Activated CD8-positive, alpha-beta memory T cell treated with anti-CD3 and anti-CD28 coated beads, Interleukin-2, amount 10 ng/mL, durations not matched to agents 7 days and 5 days (primary cell): ENCODE measurements around the gene GLI3. TPM values are rescaled to one million over a fixed set of nuclear protein-coding genes. Genes with fewer than 3 reads are reported as not detected.
A peak's percentile ranks its signal among the peaks of the same experiment; 100 is the strongest.

Experiments used
- ATAC-seq: fragments of 150-1000 bp; cut with Tn5 transposase; one replicate; pipeline ENCODE4 v1.10.0; 2021; ENCODE audit warnings: moderate library complexity
- CTCF ChIA-PET: fragments of 350-600 bp; sonication (Branson Sonifier 250); formaldehyde crosslinking; loops from one replicate; lab custom pipeline; 2021; ENCODE audit warnings: antibody characterized with exemption; lab: Charles Lee
- DNase-seq: peaks from one replicate; pipeline ENCODE4 v3.0.0-alpha.2; 2020
- H3K27ac Mint-ChIP-seq: one replicate; pipeline ENCODE4 v1.8.0; 2021; ENCODE audit warnings: mild to moderate bottlenecking, mixed read lengths
- H3K27me3 Mint-ChIP-seq: one replicate; pipeline ENCODE4 v1.8.0; 2021; ENCODE audit warnings: mixed read lengths
- H3K36me3 Mint-ChIP-seq: one replicate; pipeline ENCODE4 v1.8.0; 2021; ENCODE audit warnings: mild to moderate bottlenecking, mixed read lengths
- H3K4me1 Mint-ChIP-seq: one replicate; pipeline ENCODE4 v1.8.0; 2021; ENCODE audit warnings: mixed read lengths
- H3K4me3 Mint-ChIP-seq: one replicate; pipeline ENCODE4 v1.8.0; 2021; ENCODE audit warnings: mild to moderate bottlenecking, moderate library complexity, mixed read lengths
- H3K9me3 Mint-ChIP-seq: one replicate; pipeline ENCODE4 v1.8.0; 2022; ENCODE audit warnings: low read depth, mixed read lengths
- total RNA-seq, 2 experiments: library from RNA; stranded (reverse); gene quantifications; one replicate each; pipeline ENCODE4 v1.2.3, GENCODE V29; 2021

The GLI3 gene
- total RNA-seq, 2 experiments from 2014 or later: 0.15 to 0.26 TPM

DNA sequence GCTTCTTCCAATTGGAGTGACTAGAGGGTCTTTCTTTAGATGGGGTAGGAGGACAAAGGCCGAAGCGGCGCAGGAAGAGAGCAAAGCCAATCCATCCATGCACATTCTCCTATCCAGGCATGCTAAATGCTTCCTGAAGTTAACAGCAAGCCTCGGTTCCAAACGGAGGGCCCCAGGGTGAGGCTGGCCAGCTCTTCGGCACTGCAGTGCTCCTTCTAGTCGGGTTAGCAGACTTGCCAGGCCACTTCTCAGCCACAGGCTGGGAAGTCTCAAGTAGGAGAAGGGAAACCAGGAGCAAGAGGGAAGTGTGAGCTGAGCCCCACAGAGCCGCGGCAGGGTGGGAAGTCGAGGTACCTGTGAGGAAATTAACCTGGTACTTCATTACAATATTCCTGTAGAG, 280.3 kb downstream of the GLI3 start:
- no peaks in the 10 kb centered on the region for H3K36me3 Mint-ChIP-seq
- CTCF ChIA-PET: no interaction called here
- H3K4me3 Mint-ChIP-seq: no peak overlapping the region
- ATAC-seq: no peak
- DNase-seq: no peak
- H3K27me3 Mint-ChIP-seq: peaks cover 30% of the 10 kb centered on the region
- no peaks in the 10 kb centered on the region for H3K4me1 Mint-ChIP-seq
- no peaks in the 10 kb centered on the region for H3K9me3 Mint-ChIP-seq
- no peak overlapping the region for H3K27ac Mint-ChIP-seq

DNA sequence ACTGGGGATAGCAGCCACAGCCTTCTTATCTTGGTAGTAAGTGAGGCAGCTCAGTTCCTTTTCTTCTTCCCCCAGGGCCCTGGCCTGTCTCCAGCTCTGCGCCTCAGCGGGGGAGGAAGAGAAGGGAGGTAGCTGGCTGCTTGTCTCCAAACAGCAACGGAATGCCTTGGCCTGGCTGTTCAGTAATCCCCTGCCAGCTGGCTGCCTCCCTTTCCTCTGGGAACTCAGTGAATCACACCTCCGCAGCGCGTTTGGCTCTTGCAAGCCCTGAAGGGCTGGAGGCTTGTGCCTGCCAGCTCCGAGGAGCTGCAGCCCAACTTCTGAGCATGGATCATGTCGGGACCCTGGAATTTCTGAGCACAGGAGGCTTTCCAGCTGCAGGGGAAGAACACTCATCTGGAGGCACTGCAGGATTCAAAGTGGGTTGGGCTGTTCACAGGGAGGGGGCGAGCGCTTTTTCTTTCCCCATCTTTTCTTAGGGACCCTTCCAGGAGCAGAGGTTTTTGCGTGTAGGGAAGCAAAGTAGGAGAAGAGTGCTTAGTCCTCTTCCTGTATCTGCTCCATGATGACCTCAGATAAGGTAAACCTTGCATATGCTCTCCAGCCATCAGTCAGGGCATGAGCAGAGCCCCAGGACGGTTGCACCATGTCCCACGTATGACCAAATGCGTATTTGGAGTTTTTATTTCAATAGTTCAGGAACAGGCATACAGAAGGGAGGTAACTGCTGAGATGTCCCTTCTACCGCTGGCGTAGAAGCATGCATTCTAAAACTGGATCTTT, 280.9 kb downstream of the GLI3 start:
- H3K27ac Mint-ChIP-seq: no peak overlapping the region
- CTCF ChIA-PET: interaction anchor here (1.2 to 1.9 kb wide), 2 partner anchors 14 to 15 kb away, joined by 3 to 5 read pairs; no protein-coding TSS in a partner anchor
- H3K9me3 Mint-ChIP-seq: no peaks in the 10 kb centered on the region
- ATAC-seq: no peak
- no peaks in the 10 kb centered on the region for H3K36me3 Mint-ChIP-seq
- no peak overlapping the region for H3K4me3 Mint-ChIP-seq
- H3K27me3 Mint-ChIP-seq: peaks cover 30% of the 10 kb centered on the region
- H3K4me1 Mint-ChIP-seq: no peaks in the 10 kb centered on the region
- DNase-seq: no peak

DNA sequence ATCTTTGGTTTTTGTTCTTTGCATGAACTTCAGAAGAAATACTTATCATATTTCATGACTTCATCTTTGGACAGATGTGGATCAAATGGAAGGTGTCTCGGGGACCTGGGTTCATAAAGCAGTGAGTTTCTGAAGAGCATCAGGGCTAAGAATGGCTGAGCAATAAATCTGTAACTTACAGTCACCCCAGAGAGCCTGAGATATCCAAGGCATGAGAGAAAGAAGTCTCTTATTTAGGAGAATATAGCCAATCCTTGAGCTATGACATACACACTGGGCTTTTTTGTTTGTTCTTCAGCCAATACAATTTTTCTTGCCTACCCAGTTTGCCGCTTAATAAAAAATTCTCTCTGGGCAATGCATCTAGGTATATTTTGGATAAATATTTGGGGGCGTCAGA, 281.6 kb downstream of the GLI3 start:
- Mint-ChIP-seq H3K9me3 (no peaks in the 10 kb centered on the region), H3K27me3 (peaks cover 30% of the 10 kb centered on the region), H3K4me1 (no peaks in the 10 kb centered on the region), H3K36me3 (no peaks in the 10 kb centered on the region), H3K27ac (no peak overlapping the region), H3K4me3 (no peak overlapping the region)
- CTCF ChIA-PET: interaction anchor here (1.2 to 1.9 kb wide), 2 partner anchors 13 to 15 kb away, joined by 3 to 5 read pairs; no protein-coding TSS in a partner anchor
- DNase-seq (no peak), ATAC-seq (no peak)

DNA sequence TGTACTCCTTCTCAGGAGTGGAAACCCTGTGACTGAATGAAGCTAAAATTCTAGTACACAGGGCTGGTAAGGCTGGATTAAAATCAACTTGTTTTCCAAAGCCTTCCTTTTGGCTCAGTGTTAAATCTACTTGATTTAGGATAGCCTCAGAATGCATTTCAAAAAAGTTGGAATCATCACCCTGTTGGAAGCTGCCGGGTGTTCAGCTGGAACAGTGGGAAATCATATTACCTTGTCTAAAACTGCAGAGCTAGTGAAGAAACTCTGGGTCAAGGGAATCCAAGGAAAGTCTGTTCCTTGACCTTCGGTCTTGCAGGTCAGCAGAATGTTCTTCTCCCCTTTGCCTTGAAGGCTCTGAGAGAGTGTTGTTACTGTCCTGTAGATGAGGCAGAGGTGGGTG, 282.0 kb downstream of the GLI3 start:
- ATAC-seq (no peak), DNase-seq (no peak)
- Mint-ChIP-seq H3K27me3 (peaks cover 33% of the 10 kb centered on the region), H3K4me3 (no peak overlapping the region), H3K27ac (no peak overlapping the region), H3K36me3 (no peaks in the 10 kb centered on the region), H3K9me3 (no peaks in the 10 kb centered on the region), H3K4me1 (no peaks in the 10 kb centered on the region)
- CTCF ChIA-PET: interaction anchor here (1.2 to 1.9 kb wide), 2 partner anchors 13 to 14 kb away, joined by 3 to 5 read pairs; no protein-coding TSS in a partner anchor

DNA sequence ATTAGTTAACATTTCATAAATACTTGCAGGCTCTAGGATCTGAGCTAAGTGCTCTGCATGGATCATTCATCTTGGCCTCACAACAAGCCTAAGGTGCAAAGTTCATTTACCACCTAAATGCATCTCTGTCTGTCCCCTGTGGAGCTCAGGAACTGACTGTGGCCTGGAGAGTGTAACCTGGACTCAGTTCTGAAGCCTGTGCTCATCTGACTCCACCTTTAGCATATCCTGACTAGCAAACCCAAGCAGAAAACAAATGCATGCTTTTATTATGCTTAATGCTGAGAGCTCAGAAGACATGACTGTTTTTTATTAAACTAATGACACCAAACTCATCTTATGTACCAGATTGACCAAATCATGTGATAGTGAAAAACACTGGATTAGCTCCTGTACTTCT, 288.5 kb downstream of the GLI3 start:
- Mint-ChIP-seq H3K36me3 (no peaks in the 10 kb centered on the region), H3K27me3 (peaks cover 11% of the 10 kb centered on the region), H3K9me3 (no peaks in the 10 kb centered on the region), H3K4me1 (peaks cover 2% of the 10 kb centered on the region), H3K27ac (no peak overlapping the region), H3K4me3 (no peak overlapping the region)
- ATAC-seq (no peak), DNase-seq (no peak)
- CTCF ChIA-PET: no interaction called here

DNA sequence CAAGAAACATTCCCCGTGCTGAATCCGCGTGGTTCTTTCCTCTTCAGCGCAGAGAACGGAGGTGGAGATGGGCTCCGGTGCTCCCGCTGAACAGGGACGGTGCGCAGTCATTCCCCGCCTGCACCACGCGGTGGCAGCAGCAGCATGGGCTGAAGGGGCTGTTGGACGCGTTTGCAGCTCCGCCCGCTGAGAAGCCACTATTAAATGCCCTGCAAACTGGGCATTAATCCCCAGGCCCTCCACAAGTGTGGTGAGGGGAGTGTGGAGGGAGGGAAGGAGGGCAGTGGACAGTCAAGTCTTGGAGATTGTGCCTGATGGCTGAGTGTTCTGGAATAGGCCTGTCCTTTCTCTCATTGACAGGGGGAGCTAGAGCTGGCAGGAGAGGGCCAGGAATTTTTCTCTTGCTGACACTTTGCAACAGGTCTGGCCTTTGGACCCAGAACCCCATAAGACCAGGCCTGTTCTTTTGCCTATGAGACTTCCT, 293.9 kb downstream of the GLI3 start:
- ATAC-seq: peak; percentile 89
- H3K9me3 Mint-ChIP-seq: no peaks in the 10 kb centered on the region
- CTCF ChIA-PET: interaction anchor here (0.7 to 2.1 kb wide), 8 partner anchors 15 to 1318 kb away, joined by 3 to 16 read pairs (median 3); no protein-coding TSS in a partner anchor
- no peak overlapping the region for H3K27ac Mint-ChIP-seq
- H3K36me3 Mint-ChIP-seq: no peaks in the 10 kb centered on the region
- DNase-seq: peak; percentile 80
- H3K27me3 Mint-ChIP-seq: peaks cover 23% of the 10 kb centered on the region
- peaks cover 9% of the 10 kb centered on the region for H3K4me1 Mint-ChIP-seq
- no peak overlapping the region for H3K4me3 Mint-ChIP-seq

DNA sequence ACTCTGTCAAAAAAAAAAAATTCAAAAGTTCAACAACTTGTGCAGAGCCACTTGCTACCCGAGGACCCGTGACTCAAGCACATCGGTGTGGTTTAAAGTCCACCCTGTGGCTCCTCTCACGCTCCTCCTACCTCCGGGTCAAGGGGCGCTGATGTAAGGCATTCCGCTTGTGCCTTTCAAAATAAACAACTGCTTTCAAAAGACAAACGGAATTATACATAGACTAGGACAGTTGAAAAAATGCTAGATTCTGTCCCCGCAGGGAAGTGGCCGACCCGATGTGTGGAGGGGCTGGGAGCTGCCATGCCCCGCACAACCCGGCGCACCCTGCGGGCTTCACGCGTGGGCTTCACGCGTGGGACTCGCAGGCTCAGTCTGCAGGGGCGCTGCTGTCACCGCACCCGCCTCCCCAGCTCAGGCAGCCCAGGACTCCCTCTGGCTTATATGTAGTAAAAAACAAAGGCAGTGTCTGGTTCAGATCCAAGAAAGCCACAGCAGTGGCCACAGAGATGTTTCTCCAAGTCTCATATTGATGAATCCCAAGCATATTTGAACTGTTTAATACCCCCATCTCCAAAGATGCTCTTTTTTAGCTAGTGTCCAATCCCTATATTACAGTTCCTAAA, 294.4 kb downstream of the GLI3 start:
- DNase-seq (no peak), ATAC-seq (no peak)
- Mint-ChIP-seq H3K36me3 (no peaks in the 10 kb centered on the region), H3K27me3 (peaks cover 23% of the 10 kb centered on the region), H3K4me3 (no peak overlapping the region), H3K27ac (no peak overlapping the region), H3K9me3 (no peaks in the 10 kb centered on the region), H3K4me1 (peaks cover 9% of the 10 kb centered on the region)
- CTCF ChIA-PET: interaction anchor here (0.7 to 2.1 kb wide), 8 partner anchors 13 to 940 kb away, joined by 3 to 16 read pairs (median 4); no protein-coding TSS in a partner anchor

DNA sequence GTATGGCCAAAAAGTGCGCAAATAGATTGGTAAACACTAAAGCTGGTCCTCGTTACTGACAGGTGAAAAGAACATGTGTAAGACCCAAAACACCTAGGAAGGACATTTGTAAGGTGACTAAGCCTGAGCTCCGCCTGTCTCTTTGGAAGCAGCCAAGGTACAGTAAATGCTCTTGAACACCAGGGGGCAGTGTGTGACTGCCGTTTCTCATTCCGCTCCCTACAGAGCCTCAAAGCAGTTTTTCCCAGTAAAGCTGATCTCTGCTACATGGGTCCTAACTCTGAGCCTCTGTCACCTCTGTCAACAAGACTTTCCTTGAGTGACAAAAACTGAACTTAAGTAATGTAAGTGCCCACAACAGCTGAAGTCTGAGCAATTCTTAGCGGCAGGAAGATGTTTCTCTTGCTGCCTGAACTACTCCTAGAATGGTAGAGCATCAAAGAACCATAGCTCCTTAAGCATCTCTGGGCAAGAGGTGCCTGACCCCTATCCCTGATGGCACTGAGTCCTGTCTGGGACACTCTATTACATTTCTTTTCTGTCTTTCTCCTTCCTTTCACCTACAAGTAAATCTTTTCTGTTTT, 296.2 kb downstream of the GLI3 start:
- no peaks in the 10 kb centered on the region for H3K36me3 Mint-ChIP-seq
- CTCF ChIA-PET: interaction anchor here (0.6 to 2.1 kb wide), 31 partner anchors 8 to 1321 kb away, joined by 3 to 10 read pairs (median 4); no protein-coding TSS in a partner anchor
- no peak overlapping the region for H3K4me3 Mint-ChIP-seq
- peaks cover 19% of the 10 kb centered on the region for H3K27me3 Mint-ChIP-seq
- H3K27ac Mint-ChIP-seq: no peak overlapping the region
- H3K9me3 Mint-ChIP-seq: no peaks in the 10 kb centered on the region
- DNase-seq: peak; percentile 63
- ATAC-seq: peak; percentile 73
- H3K4me1 Mint-ChIP-seq: peaks cover 9% of the 10 kb centered on the region

DNA sequence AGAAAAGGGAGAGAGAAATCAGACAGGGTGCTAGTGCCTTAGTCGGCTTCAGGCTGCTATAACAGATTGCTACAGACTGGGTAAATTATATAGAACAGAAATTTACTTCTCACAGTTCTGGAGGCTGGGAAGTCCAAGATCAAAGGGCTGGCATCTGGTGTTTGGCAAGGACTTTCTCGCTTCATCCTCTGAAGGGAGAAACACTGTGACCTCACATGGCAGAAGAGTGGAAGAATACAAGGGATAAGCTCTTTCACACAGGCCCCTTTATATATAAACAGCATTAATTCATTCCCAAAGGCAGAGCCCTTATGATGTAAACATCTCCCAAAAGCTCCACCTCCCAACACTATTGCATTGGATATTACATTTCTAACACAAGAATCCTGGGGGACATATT, 298.6 kb downstream of the GLI3 start:
- no peak for DNase-seq
- Mint-ChIP-seq H3K36me3 (no peaks in the 10 kb centered on the region), H3K4me1 (peaks cover 7% of the 10 kb centered on the region), H3K4me3 (no peak overlapping the region), H3K9me3 (no peaks in the 10 kb centered on the region), H3K27me3 (peaks cover 19% of the 10 kb centered on the region), H3K27ac (no peak overlapping the region)
- CTCF ChIA-PET: interaction anchor here (1.2 kb wide), 1 partner anchor 8 kb away, joined by 3 read pairs; no protein-coding TSS in a partner anchor
- no peak for ATAC-seq

DNA sequence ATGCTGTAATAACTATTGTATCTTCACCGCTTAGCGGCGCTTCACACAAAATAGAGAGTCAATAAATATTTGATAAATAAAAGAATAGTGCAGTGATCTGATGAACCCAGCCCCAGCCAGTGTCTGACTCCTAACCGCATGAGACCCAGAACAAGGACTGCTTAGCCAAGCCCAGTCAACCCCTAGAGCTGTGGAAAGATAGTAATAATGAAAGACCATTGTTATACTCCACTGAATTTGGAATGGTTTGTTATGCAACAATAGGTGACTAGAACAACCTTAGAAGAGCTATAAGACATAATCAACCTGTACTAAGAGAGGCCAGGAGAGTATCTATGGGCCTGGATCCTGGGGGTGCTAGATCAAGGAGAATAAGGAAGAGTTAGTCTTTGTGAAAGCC, 303.6 kb downstream of the GLI3 start:
- H3K27me3 Mint-ChIP-seq: peaks cover 9% of the 10 kb centered on the region
- no peak overlapping the region for H3K4me3 Mint-ChIP-seq
- H3K36me3 Mint-ChIP-seq: no peaks in the 10 kb centered on the region
- CTCF ChIA-PET: no interaction called here
- H3K27ac Mint-ChIP-seq: no peak overlapping the region
- no peaks in the 10 kb centered on the region for H3K4me1 Mint-ChIP-seq
- no peaks in the 10 kb centered on the region for H3K9me3 Mint-ChIP-seq
- ATAC-seq: no peak
- no peak for DNase-seq

DNA sequence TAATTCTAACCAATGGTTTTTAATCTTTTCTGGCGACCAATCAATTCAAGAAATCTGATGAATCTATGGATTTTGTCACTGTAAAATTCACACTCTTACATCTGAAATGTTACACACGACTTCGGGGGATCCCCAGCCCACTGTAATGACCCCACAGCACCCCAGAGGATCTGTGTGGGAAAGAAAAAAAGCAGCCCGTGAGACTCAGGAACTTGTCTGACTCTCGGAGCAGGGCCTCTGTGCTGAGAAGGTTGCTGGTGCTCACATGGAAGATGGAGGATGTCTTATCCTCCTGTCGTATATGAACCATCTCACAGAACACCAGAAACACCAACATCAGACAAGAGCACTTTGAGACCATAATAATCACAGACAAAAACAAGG, 305.8 kb downstream of the GLI3 start:
- no peak for ATAC-seq
- DNase-seq: no peak
- Mint-ChIP-seq H3K36me3 (no peaks in the 10 kb centered on the region), H3K27me3 (peaks cover 9% of the 10 kb centered on the region), H3K27ac (no peak overlapping the region), H3K4me3 (no peak overlapping the region), H3K9me3 (no peaks in the 10 kb centered on the region), H3K4me1 (no peaks in the 10 kb centered on the region)
- CTCF ChIA-PET: interaction anchor here (1.3 kb wide), 1 partner anchor 10 kb away, joined by 6 read pairs; no protein-coding TSS in a partner anchor

DNA sequence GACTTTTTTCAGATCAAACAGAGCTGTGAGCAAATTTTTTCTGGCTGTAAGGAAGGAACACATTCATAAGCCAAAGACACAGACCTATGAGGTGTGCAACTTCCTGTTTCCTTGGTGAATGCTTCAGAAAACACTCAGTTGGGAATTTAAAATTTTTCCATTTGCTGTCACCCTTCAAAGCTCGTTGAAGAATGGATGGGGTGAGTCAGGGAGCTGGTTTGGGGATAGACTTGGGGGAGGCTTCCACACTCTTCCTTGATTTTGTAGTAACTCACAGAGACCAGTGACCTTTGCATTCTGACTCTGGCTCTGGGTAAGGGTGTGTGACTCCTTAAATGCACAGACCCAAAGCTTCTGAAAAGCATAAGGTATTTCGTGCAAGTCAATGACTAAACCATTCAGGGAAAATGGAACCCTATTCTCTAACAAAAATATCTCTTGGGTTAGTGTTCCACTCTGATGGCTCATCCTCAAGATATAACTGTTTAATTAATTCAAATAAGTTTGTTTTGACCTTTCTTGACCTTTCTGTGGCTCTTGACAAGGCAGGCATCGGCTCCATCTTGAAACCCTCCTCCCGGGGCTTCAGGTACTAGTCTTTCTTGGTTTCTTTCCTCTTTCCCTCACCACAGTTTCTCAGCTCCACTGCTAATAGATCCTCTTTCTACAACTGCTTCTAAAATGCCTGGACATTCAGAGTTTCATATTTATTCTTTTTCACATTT, 306.3 kb downstream of the GLI3 start:
- CTCF ChIA-PET: no interaction called here
- Mint-ChIP-seq H3K4me1 (no peaks in the 10 kb centered on the region), H3K9me3 (no peaks in the 10 kb centered on the region), H3K27me3 (peaks cover 9% of the 10 kb centered on the region), H3K4me3 (no peak overlapping the region), H3K27ac (no peak overlapping the region), H3K36me3 (no peaks in the 10 kb centered on the region)
- DNase-seq (no peak), ATAC-seq (no peak)

DNA sequence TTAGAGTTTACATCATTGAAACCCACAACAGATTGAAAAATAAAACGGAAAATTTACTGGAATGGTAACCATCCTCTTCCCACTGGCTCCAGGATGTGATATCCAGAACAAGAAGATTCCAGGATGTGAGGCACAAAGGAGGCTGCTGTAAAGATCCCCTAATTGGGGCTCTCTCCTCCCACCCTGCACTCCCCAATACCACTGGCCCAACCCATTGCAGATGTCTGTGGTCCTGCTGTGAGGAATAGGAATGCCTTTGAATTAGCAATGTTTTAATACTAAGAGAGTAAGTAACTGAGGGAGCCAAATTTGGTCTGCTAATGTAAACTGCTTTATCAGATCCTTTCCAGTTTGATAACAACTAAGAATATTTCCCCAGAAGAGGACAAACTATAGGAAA, 308.2 kb downstream of the GLI3 start:
- Mint-ChIP-seq H3K4me3 (no peak overlapping the region), H3K27ac (no peak overlapping the region), H3K9me3 (no peaks in the 10 kb centered on the region), H3K4me1 (no peaks in the 10 kb centered on the region), H3K36me3 (no peaks in the 10 kb centered on the region), H3K27me3 (peaks cover 9% of the 10 kb centered on the region)
- CTCF ChIA-PET: interaction anchor here (1.8 kb wide), 1 partner anchor 12 kb away, joined by 9 read pairs; no protein-coding TSS in a partner anchor
- DNase-seq: no peak
- no peak for ATAC-seq
